ENCODE results near the gene TMEM163.
A peak's percentile ranks its signal among the peaks of the same experiment; 100 is the strongest.

TMEM163 gene

DNA sequence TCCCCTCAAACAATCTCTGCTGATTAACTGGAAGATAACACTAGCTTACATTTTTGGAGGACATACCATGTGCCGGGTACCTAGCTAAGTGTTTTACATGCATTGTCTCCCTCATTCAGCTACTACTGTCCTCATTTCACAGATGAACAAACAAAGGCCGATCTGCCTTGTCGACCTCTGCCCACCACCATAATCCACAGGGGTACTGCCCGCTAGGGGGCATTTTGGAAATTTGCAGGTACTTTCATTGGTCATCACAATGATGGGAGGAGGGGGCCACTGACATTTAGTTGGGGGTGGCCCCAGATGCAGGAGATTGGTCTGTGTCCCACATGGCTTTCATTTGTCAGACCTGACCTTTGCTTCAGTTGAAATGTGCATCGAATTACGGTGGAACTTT is 3.9 kb upstream of the TMEM163 start:
- no peak for DNase-seq

DNA sequence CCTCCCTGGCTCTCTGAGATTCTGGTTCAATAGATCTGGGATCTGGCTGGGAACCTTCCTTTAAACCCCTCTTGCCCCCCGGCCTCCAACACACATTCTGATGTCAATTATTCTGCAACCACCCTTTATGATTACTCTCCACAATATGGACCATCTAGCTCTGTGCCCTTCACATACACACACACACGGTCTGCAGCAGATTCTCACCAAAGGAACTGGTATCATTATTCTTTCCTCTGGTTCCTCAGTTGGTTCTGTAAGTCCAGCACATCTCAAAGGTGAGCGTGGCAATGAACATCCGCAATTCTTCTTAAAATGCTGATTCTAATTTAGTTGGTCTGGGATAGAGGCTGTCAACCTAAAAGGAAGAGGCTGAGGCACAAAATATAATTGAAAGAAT is 2.8 kb upstream of the TMEM163 start:
- DNase-seq = no peak

DNA sequence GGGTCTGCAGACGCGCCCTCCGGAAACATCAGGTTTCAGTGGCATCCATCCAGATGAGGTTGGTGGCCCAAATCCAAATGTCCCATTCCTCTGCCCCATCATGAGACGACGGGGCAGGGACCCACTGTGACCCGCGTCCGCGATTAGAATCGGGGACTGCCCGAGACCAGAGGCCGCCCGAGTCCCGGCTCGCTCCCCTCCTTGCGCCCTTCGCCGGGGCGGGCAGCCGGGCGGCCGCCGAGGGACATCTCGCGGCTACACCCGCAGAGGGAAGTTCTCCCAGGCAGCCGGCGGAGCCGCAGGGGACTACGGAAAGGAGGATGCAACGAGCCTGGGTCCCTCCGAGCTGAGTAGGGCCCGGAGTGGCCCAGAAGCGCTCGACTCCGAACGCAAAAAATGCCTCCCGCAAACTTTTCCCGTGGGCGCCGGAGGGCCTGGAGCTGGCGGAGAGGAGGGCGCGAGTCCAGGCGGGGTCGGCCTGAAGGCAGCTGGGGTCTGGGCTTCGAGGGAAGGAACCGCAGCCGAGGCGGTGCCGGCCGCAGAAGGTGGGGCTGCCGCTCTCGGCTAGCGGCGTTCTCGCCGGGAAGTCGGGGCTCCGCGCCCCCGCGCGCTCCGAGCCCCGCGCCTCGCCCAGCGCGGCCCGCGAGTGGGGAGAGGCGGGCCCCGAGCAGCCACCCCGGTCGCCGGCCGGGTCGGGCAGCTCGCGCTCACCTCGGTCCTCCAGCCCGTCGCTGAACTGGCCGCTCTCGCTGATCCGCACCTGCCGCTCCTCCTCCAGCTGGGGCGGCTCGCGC is 580 bp downstream of the TMEM163 start:
- DNase-seq = peak in 2 of 6 experiments; percentile 25 to 32

DNA sequence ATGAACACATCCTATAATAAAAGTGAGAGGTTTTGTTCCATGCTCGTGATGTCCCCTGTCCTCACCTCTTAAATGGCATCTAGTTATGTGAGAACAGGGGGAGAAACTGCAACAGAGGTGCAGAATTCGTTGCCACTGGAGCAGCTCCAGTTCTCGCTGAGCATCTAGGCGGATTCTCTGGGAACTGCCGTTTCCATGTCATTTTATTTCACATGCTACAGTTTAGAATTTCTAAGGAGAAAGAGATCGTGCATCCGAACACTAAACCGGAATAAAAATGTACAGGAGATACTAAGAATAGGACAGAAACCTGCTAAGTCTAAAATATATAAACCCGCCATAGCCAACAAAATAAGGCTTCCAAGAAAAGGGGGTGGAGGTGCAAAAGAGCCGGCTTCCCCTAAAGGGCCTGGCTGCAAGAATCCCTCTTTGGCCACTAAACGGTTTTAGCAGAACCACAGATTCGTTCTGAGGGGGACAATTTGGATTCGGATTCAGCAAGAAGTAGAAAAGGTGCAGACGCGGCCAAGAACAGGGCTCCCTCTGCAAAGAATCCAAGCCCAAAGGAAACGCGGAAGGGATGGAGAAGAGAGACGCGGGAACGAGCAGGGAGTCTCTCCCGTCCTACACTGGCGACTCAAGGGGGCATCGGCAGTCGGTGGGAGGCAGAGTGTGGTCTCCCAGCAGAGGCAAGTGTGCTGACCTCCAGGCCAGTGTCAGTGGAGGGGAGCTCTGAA is 1.3 kb downstream of the TMEM163 start:
- no peak for DNase-seq

DNA sequence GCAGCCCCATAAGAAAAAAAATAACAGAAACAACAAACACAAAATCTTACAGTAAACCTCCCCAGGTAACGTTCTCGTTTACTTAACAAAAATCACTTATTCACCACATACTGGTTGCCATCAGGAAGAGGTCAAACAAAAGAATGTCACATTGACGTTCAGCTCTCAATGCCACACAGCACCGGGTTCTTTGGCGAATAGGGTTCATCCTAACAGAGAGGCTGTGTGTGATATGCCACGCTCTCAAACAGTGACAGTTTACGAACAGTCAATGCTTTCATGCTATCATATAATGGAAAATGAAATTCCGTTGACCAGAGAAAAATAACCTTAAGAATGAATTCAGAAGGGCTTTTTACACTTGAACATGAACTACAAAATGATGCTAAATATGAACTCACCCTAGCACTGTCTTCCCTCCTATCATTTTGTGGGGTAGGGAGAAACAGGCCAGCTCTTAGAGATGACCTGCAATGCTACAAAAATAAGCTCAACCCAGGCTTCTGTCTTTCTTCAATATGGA is 2.0 kb downstream of the TMEM163 start:
- no peak for DNase-seq

DNA sequence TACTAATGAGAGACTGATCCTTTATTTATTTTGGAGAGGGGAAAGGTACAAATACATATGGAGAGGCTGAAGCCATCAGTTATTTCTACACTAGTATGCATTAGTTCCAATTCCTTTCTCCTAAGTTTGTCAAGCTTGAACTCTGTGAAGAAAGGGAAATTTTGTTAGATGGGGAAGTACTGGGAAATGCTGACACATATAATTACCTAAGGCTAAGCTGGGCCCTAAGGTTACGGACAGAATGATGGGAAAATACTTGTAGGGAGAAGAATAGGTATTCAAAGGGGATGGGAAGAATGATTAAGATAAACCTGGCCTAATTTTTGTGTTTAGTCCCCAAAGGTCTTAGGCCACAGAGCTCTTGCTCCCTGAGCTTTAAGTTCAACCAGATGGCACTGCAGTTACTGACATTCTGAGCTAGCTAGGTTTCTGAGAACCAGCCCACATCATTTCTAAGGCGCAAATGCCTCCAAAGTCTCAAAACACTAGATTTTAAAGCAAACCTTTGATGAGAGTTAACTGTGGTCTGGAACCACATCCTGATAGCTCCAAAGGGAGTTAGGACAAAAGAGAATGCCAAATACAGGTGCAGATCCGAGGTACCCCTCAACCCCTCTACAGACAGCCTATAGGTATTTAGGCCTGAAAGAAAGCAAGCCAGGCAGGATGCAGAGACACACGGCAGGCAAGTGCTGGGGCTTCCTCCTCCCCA is 2.7 kb downstream of the TMEM163 start:
- no peak for DNase-seq

DNA sequence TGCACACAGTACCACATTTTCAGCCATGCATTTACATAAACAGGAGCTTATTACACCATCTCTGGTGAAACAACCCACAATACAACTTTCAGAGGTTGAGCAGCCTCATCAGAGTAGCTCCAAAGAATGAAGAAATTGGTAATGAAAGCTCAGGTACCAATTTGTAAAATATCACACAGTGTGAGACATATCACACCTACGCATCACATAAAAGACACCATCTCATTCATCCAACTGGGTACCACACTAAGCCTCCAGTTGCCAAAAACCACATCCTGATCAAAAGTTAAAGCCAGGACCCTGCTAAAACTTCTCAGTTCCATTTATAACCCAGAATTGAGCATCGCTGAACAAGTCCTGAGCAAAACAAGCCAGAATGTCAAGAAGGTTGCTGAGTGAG is 4.6 kb downstream of the TMEM163 start:
- no peak for DNase-seq

DNA sequence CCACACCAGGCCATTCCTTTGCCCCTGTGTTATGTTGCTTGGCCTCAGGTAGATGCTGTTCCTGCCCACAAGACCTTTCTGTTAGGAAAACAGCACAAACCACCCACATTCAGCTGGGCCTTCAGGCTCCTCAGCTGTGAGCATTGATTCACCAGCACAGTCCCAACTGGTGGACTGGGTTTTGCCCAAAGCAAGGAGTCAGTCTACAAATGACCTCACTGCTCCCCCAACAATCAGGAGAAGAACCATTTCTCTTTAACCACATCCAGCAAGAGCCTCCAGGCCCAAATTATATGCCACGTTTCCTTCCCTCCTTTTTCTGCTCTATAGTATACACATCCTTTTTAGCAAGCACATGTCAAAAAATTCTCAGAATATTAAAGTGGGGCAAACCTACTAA is 5.2 kb downstream of the TMEM163 start:
- no peak for DNase-seq

DNA sequence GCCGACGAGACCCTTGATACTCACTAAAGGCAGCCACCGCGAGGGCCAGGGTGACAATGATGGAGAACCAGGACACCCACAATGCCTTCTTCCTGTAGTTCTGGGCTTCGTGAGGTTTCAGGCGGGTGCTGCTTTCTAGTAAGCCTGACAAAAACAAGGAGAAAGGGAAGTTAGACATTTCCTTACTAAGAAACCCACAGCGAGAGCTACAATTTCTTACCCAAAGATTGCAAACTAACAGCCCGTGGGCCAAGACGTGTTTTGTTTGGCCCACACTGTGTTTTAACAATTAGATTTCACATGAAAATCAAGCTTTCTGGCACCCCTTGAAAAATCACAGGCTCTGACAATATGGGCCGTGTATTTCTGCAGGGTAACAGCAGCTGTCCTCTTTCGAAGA is 5.6 kb downstream of the TMEM163 start:
- DNase-seq = no peak

DNA sequence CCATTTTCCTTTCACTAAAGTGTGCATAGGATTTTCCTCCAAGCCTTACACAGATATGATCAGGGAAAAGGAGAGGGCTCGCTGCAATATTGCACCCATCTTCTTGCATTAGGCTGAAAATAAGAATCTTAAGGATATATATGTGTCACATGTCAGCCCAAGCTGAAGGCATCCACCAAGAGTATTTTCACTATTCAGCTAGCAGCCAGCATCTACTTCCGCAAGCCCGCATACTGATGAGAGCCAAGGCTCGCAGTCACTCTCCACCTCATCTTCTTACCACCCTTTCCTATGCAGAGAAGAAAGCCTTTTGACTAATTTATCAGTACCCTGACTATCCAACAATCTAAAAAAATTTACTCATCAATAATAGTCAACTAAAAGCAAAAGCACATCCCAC is 6.1 kb downstream of the TMEM163 start:
- no peak for DNase-seq

DNA sequence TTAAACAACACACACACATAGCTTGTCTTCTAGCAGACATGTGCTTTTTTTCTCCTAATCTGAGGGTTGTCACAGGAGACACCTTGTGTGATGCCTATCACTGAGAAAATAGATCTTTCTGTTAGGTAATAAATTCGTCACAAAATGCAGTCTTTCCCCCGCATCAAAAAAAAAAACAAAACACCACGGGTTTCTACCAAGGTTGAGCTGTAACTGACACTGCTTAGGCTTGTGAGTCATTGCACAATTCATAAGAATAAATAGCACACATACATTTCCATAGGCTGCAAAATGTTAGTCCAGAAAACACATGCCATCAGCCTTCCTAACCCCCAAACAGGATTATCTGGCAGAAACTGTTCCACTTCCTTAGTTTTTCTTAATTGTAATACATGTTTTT is 6.5 kb downstream of the TMEM163 start:
- no peak for DNase-seq

DNA sequence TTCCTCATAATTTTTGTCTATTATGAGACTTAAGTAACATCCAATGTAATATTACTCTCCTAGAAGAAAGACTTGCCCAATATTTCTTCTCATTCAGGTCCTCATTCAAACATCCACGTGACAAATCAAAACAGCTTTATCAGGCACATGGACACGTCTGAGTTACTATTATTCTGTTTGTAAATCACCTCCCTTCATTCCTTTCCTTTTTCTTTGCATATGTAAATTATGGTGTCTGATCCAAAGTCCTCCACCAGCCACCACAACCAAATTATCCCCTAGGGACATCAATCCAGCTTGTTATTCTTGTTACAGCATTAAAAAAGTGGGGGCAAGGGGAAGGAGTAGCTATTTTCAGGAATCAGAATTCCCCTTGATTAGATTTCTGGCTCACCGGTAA is 7.1 kb downstream of the TMEM163 start:
- no peak for DNase-seq

DNA sequence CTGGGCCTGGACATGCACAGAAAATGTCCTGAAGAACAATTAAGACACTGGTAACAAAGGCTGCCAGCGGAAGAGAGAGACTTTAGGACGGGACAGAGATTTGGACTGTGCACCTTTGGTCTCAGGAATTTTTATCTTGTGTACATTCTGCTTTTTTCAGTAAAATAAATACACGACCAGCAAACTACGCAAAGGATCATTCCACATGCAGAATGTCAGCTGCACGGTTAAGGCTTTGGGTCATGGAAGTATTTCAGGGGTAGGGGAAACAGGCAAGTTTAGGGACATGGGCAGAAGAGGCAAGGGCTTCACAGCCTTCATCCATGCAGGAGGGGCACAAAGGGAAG is 11.5 kb downstream of the TMEM163 start:
- DNase-seq = no peak

DNA sequence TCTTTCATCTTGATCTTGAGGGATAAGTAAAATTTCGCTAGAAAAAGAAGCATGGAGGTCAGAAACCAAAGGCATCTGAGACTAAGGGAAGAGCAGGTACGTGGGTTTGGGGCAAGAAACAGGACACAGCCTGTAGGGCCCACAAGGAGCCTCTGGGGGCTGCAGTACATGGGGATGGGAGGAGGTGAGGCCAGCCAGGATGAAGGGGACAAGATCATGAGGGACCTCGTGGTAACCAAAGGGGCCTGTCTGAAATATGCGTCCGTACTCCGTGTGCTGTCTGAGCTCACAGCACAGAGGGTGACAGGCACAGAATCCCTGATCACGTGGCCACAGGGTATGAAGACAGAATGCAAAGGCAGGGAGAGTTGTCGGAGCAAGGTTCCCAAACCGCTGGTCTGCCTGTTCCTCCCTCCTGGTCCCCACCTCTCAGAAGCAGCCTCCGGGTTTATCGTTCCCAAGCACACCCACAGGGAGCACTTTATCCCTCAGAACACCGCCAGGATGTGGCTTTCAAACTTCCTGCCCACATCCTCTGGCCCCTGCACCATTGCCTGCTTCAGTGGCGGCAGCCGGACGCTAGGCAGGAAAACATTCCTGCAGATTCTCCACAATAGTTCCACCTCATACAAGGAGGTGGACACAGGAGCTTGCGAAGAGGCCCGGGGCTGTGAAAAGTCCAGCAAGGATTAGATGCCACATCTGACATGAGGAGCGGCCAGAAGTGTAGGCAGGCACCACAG is 12.0 kb downstream of the TMEM163 start:
- DNase-seq = no peak

DNA sequence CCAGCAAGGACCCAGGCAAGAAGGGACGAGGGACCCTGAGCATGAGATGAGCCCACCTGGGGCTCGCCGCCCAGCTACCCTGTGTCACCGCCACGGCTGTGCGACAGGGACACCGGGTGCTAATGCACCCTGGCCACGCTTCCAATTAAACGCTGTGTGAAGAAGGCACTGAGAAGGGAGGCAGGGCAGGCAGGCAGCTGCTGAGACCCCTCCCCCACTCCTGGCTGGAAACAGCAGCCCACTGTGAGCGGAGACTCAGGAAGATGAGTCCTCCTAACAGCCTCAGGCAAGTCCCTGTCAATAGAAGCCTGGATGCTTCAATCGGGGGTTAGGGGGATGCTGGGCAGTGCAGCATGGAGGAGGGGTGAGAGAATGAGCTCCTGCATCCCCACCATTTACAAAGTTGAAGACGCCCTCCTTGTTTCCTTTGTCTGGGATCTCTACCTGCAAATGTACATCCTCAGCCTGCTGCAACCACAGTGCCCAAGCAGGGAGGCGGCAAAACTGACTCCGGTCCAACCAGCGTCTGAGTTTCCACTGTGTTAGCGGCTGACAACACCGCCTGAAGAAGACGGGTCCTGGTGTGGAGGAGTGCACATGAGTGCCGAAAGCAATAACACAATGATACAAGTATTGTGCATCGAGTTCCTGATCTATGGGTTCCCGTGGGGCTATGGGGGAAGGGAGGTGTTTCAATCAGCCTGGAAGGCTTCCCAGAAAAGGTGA is 12.8 kb downstream of the TMEM163 start:
- DNase-seq = no peak

DNA sequence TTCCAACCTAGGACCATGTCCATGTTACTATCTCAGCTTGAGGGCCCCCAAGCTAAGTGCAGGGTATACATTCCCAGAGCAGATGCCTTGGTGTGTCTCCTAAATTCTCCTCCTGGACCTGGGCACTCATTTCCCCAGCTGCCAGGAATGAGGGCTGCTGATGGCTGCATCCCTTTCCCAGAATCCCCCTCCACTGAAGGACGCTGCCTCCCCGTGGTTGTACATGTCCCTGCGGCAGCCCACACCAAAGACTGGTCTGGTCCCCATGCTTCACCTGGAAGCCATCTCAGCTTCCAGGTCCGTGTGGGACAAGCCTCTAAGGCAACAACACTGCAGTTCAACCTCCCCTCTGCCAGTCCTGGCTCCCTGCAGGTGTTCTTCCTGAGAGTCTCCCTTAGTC is 14.6 kb downstream of the TMEM163 start:
- DNase-seq = no peak

DNA sequence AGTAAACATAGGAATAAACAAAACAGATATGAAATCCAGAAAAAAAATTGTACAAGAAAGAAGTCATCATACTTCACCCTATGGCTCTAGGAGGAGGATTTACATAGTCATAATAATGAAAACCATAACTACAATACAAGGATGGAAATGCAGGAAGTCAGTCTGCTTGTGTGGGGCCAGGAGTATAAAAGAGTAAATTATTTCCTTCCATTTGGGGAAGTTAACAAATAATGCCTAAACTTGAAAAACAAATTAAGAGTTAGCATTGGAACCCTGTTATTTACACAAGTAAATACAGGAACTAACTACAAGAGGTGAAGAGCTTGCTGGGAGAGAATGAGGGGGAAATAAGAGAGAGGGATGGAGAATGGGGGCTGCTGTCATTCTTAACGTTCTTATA is 15.4 kb downstream of the TMEM163 start:
- no peak for DNase-seq

DNA sequence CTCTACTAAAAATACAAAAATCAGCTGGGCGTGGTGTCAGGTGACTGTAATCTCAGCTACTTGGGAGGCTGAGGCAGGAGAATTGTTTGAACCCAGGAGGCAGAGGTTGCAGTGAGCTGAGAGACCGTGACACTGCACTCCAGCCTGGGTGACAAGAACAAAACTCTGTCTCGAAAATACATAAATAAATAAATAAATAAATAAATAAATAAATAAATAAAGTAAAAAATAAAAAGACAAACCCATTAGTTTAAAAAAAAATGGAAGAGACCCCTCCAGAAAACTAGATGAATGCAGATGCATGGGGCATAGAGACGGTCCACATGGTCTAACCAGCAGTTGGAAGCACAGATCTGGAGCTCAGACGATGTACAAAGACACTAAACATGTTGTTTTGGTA is 18.1 kb downstream of the TMEM163 start:
- DNase-seq = no peak

DNA sequence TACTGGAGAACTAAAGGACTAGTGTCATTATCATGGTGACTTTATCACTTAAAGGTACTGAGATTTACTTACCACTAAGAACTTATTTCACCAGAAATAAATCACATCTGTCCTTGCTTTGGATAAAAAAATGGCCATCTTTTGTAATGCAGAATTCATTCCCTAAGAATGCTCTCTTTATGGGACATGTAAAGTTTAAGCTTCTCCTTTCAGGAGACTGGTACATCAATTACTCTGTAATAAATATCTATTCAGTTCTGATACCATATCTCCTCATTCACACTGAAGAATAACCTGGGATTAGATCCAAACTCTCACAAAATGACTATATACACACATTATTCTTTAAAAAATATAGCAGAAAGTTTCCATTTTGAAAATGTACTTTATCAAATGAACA is 24.4 kb downstream of the TMEM163 start:
- no peak for DNase-seq

DNA sequence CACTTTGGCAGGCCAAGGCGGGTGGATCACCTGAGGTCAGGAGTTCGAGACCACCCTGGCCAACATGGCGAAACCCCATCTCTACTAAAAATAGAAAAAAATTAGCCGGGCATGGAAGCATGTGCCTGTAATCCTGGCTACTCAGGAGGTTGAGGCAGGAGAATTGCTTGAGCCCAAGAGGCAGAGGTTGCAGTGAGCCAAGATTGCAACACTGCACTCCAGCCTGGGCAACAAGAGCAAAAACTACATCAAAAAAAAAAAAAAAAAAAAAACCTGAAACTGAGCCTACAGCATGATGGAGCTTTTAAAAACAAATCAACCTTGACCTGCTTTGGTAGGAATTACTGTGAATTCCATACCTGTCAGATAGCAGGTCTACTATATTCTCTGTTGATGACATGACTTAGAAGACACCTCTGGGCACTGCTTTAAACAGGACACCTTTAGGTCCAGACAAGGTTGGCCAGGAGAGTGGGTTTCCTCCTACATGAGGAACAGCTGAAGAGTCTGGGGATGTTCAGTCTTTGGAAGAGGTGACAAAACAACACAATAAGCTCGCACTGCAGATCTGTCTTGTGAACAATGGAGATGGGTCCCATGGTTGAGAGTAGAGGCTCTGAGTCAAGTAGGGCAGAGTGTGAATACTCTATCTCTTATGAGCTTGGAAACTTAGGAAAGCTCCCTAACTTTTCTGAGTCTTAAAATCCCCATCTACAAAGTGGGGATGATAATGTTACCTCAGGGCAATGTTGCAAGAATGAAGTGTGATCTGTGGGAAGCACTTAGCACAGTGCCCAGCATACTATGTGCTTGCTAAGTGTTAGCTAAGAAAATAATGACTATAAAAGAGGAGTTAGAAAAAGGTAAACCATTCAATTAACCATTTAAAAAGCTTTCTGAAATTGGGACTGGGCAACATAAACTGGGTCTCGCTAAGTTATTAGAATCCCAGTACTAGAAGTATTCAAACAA is 25.2 kb downstream of the TMEM163 start:
- DNase-seq = no peak

DNA sequence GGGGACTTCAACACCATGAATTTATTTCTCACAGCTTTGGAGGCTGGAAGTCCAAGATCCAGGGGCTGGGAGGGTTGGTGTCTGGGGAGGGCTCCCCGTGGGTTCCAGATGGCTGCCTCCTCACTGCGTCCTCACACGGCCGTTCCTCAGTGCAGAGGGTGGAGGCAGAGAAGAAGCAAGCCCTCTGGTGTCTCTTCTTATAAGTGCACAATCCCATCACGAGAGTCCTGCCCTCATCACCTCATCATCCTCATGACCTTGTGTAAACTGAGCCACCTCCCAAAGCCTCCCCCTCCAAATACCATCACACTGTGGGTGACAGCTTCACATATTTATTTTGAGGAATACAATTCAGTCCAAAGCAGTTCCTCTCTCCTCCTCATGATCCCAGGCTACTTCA is 26.3 kb downstream of the TMEM163 start:
- DNase-seq = peak in 1 of 6 experiments; percentile 7

All from stimulated activated naive CD4-positive, alpha-beta T cell (primary cell).